RPMI7951 (cell line): ENCODE data around the gene ACMSD. TPM values are rescaled to one million over a fixed set of nuclear protein-coding genes. Genes with fewer than 3 reads are reported as not detected.
A peak's percentile ranks its signal among the peaks of the same experiment; 100 is the strongest.
"Not testable (repeated sequence)": the region's sequence is repeated elsewhere in the genome, so short reads cannot be mapped to it uniquely, and the experiment has no call there.

Source experiments
- DNase-seq: peaks from one replicate; pipeline ENCODE4 v3.0.0-alpha.2; 2012; ENCODE audit warnings: low read depth
- total RNA-seq: library from RNA; depleted of rRNA; stranded (reverse); fragments of >200 nt; shearing (Covaris generic); gene quantifications from 2 replicates; pipeline ENCODE4 v1.2.3, GENCODE V29; 2014; rRNA removed

The ACMSD gene
- not detected in 2 replicates for total RNA-seq

DNA sequence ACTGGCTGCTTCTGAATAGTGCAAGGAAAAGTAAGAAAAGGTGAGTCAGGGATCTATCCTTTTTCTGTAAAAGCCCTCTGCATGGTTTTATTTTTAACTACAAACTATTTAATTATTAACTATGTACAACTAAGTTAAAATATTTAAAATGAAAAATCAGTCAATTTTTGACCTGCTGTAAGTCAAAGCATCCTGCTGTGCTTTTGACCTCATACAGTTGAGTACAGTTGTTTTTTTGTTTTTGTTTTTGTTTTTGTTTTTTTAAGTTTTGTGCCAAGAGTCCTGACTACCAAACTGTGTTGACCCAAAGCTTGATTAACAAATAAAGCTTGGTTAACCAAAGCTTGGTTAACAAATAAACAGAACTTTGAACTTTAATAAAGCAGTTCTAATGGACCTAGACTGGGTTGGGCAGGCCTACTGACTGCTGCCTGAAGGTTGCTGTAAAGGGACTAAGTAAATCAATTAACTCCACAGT is at the start of gene ACMSD:
ACMSD (plus strand) TSS at position 474 of the 478 bp plus-strand sequence. CDS start 67 bp downstream, outside the sequence.
- no peak for DNase-seq

DNA sequence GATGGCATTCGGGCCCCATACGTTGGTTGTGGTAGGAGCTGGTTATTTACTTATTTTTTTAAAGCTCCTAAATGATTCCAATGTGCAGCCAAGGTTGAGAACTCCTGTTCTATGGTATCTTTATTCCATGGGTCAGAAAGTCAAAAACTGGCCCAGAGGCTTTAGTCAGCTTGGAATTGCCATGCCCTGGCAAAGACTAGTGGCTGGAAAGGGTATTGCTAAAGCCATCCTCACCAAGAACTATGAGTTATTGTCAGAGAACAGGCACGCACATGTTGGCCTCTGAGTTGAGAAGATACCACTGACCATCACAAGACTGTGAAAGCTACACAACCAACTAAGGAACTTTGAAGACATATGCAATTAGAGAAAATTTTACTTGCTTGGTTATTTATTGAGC is 47.9 kb upstream of the ACMSD start:
- no peak for DNase-seq

DNA sequence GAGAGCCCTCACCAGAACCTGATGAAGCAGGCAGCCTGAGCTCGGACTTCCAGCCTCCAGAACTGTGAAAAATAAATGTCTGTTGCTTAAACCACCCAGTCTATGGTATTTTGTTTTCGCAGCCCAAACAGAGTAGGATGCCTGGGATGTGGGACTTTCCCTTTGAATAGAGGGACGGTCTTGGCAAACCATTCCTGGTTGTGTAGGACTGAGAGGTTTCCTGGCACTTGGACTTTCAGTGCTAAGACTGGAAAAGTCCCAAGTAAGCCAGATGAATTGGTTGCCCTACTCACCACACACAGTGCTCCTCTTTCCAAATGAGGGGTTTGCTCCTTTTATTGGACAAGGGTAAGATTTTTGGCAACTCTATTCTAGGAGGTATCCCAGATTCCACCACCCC is 46.8 kb upstream of the ACMSD start:
- DNase-seq: no peak

DNA sequence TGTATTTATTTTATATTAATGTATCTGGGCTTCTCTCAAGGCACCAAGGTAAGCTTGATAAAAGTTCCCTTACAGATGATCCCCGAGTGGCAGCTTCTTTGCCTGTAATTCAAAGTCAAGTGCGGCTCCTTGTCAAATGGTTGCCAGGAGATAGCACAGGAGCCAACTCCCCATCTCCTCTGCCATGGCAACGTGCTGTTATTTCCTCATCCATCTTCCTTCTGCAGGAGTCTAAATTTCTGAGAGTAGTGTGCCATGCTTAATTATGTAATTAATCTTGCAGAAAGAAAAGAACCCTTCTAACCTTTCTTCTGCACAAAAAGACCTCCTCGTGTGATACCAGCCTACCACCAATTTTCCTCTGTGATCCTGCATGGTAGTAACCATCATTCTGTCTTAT is 46.2 kb upstream of the ACMSD start:
- DNase-seq: no peak

DNA sequence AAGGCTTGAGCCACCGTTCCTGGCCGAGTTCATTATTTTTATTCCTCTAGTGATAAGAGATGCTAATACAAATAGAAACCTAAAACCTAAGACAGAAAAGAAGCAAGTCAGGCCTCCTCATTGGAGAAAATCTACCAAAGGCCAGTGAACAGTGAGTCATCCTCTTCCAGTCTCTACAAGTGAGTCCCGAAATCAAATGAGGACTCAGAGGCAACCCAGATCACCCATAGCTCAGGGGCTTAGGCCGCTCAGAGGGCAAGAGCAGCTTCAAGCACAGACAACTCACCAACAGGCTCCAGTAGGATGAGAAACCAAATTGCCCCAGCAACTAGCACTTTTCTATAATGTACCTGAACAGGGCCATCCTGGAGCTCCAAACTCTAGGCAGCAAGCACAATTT is 42.7 kb upstream of the ACMSD start:
- DNase-seq: no peak

DNA sequence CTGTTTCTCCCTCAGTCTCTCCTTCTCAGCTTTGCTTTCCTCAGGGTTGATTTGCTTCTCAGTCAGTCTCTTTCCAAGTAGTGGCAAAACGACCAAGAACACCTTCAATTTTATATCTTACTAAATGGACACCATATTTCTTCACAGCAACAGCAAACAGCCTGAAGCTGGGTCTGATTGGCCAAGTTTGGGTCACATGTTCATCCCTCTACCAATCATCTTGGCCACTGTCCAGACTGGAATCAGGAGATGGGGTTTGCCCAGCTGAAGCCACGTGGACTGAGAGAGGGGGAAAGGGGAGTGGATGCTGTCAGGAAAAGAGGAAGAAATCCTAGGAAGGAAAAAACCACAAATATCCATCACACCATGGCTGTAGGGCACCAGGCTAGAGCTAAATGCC is 42.0 kb upstream of the ACMSD start:
- peak; percentile 24 for DNase-seq

DNA sequence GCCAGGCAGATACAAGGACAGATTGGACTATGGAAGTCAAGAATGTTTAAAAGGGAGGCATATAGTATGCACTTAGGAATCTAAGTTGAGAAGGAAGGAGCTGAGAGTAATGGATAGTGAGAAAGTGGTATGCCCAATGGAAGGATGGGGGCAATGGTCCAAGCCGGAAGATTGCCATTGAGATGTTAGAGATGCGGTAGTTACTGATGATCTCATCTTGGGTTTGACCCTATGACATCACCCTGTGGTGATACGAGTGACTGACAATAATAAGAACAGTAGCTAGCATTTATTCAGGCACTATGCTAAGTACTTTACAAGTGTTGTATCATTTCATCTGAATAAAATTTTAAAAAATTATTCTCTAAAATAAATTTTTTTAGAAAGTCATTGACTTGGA is 38.5 kb upstream of the ACMSD start:
- no peak for DNase-seq

DNA sequence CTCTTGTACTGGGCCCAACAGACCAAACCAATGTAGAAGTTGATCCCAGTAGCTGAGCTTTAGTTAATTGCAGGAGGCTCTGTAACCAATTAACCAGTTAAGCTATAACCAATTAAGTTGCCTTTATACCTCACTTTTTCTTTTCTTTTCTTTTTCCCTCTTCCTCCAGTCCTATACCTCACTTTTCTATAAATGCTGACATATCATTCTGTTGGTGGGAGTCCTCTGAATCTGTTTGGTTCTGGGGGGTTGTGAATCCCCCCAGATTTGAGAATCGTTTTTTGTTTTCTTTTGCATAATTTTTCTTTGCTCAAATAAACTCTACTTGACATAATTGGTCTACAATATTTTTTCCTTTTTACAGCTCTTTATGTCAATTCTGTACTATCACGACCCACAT is 38.1 kb upstream of the ACMSD start:
- no peak for DNase-seq

DNA sequence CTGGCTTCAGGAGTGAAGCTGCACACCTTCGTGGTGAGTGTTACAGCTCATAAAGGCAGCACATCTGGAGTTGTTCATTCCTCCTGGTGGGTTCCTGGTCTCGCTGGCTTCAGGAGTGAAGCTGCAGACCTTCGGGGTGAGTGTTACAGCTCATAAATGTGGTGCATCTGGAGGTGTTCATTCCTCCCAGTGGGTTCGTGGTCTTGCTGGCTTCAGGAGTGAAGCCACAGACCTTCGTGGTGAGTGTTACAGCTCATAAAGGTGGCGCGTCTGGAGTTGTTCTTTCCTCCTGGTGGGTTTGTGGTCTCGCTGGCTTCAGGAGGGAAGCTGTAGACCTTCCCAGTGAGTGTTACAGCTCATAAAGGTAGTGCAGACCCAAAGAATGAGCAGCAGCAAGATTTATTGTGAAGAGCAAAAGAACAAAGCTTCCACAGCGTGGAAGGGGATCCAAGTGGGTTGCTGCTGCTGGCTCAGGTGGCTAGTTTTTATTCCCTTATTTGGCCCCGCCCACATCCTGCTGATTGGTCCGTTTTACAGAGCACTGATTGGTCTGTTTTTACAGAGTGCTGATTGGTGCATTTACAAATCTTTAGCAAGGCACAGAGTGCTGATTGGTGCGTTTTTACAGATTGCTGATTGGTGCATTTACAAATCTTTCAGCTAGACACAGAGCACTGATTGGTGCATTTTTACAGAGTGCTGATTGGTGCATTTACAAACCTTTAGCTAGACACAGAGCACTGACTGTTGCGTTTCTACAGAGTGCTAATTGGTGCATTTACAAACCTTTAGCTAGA is 34.6 kb upstream of the ACMSD start:
- not testable (repeated sequence) for DNase-seq

DNA sequence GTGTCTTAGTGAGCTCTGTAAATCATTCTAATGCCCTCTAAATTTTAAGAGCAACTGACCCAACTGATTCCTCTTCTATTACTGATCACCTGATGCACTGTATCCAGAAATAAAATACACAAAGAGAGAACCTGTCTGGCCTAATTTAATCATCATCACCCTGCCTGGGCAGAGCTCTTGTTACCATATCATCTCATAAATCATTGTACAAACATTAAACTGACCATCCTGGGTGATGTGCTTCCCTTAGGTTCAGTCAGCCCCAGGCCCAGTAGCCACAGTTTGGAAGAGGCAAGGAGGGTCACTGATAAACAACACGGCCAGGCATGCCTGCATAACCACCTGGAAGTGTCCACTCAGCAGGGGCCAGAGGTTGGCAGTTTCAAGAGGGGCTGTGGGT is 22.7 kb upstream of the ACMSD start:
- no peak for DNase-seq

DNA sequence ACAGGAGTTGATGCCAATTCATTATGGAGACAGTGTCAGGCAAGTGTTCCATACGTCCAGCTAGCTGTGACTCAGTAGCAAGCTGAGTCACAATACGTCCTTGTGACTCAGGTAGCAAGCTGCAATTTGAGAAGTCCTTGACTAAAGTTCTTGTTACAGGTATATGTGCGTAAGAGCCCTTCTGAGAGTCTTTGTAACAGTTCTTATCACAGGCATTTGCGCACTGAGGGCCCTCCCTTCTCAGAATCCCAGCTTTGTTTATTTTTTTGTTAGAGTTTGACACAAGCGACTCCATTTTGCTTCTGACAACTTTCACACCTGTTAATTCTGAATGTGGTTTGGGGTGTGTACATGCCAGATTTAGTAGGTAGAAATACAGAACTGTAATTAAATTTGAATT is 20.1 kb upstream of the ACMSD start:
- DNase-seq: peak; percentile 32

DNA sequence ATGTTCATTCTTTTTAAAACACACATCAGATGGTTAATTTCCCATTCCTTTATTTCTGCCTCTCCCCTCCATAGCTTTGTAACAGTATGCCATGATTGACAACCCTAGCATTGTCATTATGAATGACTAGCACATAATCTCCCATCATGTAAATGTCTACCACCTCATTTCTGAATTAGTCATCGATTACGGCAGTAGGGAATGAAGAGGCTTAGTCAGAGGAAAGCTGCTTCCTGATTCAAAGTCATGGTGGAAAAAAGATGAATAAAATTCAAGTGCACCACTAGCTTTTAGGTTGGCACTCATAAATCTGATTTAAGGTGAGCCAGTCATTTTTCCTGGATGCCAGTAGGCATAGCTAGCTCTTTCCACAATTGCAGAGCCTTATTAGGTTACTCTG is 19.1 kb upstream of the ACMSD start:
- DNase-seq: peak; percentile 71

DNA sequence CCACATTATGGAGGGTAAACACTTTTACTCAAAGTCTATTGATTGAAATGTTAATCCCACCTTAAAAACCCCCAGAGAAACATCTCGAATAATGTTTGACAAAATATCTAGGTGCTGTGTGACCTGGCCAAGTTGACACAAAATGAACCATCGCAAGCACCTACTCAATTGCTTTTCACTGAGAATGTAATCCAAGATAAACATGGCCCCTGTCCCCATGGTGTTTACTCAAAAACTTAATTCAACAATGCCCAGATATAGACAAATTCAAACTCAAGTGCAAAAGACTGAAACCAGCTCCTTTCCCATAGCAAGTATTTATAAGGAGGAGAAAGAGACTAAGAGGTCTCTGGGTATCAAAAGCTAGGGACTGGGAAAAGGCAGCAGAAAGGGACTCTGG is 15.0 kb upstream of the ACMSD start:
- DNase-seq: no peak

DNA sequence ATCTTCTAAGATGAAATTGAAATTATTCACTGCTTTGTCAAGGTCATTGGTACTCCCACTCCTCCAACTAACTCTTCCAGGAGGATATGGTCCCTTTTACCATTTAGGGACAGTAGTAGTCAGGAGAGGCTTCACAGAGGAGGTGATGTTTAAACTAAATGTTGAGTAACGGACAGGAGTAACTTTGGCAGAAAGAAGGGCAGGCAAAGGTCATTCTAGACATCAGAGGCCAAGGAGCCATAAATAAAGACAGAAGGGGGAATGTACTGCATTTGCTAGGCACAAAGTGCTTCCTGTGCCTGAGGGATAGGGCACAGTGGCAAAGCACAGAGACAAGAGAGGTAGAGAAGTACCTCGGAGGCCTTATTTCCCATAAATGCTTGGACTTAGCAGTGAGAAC is 14.6 kb upstream of the ACMSD start:
- no peak for DNase-seq

DNA sequence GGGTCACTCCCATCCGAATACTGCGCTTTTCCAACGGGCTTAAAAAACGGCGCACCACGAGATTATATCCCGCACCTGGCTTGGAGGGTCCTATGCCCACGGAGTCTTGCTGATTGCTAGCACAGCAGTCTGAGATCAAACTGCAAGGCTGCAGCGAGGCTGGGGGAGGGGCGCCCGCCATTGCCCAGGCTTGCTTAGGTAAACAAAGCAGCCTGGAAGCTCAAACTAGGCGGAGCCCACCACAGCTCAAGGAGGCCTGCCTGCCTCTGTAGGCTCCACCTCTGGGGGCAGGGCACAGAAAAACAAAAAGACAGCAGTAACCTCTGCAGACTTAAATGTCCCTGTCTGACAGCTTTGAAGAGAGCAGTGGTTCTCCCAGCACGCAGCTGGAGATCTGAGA is 12.7 kb upstream of the ACMSD start:
- DNase-seq: not testable (repeated sequence)

DNA sequence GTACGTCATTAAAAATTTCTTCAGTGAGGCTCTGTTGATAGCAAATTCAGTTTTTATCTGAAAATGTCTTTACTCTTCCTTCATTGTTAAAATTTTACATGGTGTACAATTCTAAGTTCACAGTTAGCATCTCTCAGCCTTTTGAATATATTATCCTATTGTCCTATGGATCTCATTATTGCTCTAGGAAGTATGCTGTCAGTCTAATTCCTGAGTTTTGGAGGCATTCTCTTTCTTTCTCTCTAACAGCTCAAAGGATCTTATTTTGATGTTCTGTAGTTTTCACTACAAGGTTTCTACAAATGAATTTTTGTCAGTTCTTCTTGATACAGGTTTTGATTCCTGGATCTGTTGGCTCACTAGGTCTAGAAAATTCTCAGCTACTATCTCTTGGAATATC is 2.9 kb upstream of the ACMSD start:
- no peak for DNase-seq

DNA sequence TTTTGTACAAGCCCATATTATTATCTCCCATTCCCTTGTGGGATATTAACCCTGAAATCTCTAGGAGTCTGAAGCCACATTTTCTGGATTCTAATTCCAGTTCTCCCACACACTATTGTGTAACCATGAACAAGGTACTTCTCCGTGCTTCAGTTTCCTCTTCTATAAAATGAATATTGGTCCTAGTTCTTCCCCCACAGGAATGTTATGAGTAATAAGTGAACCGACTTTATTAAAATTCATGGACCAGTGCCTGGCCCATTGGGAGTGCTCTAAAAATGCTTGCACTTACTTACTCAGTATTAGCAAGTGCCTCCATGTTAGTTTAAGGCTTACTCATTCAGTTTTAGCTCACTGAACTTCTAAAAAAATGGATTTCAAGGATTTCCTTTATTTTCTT is 1.4 kb upstream of the ACMSD start:
- DNase-seq: peak; percentile 87

DNA sequence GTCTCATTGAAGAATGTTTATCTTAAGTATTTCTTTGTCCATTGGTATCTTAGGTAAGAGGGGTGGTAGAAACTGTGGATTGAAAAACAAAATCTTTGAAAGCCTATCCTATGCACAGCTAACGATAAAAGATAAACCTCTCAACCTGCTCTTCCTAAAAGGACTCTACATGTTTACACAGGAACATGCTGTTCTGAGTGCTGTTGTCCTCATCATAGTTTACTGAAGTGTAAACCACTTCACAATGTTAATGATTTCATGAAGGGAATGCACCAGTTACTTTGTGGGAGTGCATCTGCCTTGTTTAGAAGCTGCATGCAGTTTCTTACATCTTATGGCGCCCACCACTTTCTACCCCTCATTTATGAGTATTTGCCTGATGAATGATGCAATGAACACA is 1.2 kb downstream of the ACMSD start:
- no peak for DNase-seq

DNA sequence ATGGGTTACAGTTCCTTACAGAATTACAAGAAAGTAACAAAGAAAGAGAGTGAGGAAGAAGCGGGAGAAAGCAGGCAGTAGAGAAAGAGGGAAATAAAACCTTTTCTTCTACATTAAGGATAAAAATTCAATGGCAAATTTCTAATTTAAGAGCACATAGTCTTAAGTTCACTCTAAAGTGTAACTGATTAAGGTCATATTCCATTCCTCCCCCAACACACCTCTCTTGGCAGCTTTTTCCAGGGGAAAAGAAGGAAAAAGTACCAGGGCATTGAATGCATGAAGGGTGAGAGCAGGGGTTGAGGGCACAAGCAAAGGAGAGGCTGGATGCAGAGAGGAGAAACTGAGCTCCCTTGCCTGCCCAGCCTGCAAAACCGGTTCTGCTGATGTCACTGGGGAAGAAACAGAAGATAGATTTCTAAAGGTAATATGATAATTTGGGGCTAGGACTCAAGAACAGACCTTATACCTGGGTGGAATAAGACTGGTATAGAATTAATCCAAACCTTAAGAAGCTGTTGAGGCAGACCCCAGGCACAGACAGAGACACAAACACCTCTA is 4.6 kb downstream of the ACMSD start:
- DNase-seq: no peak

DNA sequence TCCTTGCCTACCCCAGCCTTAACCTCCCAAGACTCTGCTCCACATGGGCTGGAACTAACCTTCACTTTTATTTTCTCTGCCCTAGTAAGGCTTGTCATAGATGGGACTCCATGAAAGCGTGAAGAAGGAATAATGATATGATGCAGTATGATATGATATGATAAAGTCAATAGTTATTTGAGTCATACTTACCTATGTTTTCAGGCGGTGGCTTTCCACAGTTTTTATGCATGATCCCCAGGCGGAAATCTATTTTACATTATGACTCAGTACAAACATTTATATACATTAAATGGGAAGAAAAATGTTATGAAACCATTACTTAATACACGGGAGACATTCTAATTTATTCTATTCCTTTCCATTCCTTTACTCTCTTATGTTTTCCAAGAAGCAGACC is 5.6 kb downstream of the ACMSD start:
- no peak for DNase-seq

DNA sequence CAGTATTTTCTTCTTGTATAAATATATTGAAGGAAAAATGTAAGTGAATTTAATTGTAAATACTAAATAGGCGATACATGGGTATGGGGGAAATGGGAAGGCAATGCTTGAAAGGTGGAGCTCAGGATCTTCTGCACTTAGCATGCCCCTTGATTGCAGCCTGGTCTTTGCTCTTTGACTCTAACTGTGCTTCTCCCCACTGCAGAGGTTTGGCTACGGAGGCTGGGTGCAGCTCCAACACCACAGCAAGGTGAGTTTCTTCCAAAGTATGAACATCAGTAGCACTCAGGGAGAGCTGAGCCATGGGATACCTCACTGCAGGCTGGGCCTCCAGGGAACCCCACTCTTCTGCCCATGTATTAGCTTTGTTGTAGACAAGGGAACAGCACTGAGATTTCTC is 6.6 kb downstream of the ACMSD start:
- no peak for DNase-seq

DNA sequence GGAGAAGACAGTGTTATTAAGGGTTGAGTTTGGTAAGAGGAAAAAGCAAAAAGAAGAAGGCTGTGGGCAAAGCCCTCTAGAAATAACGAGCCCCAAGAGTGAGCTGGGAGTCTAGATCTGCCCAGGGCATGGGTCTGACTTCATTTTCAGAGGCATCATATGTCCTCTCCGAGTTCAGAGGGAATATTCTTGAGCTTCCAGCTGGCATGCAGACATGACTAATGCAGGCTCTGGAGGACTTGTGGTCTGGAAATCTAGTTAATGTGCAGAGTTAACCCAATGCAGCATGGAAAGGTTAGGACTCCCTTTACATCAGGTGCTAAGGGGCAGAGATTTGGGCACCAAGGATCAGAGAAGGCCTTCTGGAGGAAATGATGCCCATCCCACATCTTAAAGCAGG is 7.3 kb downstream of the ACMSD start:
- DNase-seq: peak; percentile 88

DNA sequence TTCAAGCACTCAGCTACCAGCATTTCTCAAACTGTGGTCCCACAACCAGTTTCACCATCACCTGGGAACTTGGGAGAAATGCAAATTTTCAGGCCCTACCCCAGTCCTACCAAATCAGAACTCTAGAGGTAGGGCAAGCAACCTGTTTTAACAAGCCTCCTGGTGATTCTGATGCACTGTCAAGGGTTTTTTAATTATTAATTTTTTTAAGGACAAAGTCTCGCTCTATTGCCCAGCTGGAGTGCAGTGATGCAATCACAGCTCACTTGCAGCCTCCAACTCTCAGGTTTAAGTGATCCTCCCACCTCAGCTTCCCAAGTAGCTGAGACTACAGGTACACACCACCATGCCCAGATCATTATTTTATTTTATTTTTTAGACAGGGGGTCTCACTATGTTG is 7.8 kb downstream of the ACMSD start:
- DNase-seq: no peak

DNA sequence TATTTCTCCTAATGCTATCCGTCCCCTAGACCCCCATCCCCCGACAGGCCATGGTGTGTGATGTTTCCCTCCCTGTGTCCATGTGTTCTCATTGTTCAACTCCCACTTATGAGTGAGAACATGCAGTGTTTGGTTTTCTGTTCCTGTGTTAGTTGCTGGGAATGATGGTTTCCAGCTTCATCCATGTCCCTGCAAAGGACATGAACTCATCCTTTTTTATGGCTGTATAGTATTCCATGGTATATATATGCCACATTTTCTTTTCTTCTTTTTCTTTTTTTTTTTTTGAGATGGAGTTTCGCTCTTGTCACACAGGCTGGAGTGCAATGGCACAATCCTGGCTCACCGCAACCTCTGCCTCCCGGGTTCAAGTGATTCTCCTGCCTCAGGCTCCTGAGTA is 9.2 kb downstream of the ACMSD start:
- DNase-seq: not testable (repeated sequence)
